ENCODE results near the gene LMF1.

DNA sequence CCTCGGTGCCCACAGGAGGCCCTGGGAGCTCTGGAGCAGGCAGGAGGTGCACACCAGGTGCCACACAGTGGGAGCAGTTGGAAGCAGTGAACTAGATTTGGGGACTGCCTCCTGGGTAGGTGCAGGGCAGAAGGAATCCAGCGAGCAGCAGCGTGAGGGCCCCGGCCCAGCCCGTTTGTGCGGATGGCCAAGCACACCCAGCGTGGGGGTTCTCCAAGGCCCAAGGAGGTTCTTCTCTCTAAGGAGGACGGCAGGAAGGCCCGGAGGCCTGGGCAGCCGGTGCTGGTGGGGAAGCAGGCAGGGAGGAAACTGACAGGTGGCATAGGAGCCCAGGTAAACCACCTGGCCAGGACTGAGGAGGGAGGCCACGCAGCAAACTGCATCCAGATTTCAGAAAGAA is 27.8 kb upstream of the LMF1 start:
- TF ChIP-seq YY1 (IDR thresholded peaks at IDR 0.05; ENCODE audit: insufficient read depth, insufficient read length), result no peak
- TF ChIP-seq ZNF274 (IDR thresholded peaks at IDR 0.05; ENCODE audit: low read depth, low read length), result no peak
- TF ChIP-seq SUZ12 (IDR thresholded peaks at IDR 0.05; ENCODE audit: extremely low read depth, insufficient read depth, insufficient read length), result no peak
